GM18526 (cell line): ENCODE data around the gene JMJD1C.

Experiments used
- POLR2A ChIP-seq: IDR thresholded peaks from 3 replicates; pipeline ENCODE4 v1.6.1; 2011; ENCODE audit not compliant: insufficient read length; ENCODE audit errors: extremely low read depth

Gene JMJD1C

GRCh38 chr10:63205421-63205820 is 260.4 kb downstream of the JMJD1C start:
- TF ChIP-seq POLR2A: no peak

- no peak for TF ChIP-seq POLR2A
Observed at GRCh38 chr10:63204667-63205391, 260.9 kb downstream of the JMJD1C start.

DNA sequence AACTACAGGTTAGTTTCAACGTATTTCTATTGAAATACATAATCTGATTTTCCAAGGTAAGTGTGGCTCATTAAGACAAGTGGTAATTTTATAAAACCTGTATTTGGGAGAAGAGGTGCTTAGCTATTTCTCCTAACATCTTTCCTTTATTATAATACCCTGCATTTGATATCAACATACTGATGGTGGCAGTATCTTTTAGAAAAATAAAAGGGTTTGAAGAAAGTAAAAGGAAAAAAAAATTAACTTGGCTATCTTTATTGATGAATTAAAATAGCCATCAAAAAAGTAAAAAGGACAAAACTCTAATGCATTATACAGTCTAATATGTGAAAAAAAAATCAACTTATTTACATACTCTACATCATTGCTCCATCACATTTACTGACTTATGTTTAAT is 264.7 kb downstream of the JMJD1C start:
- TF ChIP-seq POLR2A: no peak

DNA sequence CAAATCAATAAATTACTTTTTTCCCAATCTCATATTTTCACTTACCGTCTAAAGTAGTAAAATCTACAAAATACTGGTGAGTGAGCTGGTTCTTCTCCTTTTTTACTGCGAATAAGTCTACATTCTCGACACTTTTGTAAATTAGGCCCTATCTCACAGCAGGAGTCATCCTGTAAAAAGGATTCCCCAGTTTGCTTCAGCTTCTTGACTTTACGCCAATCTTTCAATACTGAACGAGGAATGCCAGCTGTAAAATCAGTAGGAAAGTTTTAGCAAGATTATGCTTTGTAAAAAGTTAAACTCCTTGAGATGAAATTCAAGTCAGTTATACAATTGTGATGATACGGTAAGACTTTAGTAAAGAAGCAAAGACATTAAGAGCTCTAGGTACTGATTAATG is 265.3 kb downstream of the JMJD1C start:
- TF ChIP-seq POLR2A: no peak

GRCh38 chr10:63199716-63200115 is 266.1 kb downstream of the JMJD1C start:
- TF ChIP-seq POLR2A: no peak

DNA sequence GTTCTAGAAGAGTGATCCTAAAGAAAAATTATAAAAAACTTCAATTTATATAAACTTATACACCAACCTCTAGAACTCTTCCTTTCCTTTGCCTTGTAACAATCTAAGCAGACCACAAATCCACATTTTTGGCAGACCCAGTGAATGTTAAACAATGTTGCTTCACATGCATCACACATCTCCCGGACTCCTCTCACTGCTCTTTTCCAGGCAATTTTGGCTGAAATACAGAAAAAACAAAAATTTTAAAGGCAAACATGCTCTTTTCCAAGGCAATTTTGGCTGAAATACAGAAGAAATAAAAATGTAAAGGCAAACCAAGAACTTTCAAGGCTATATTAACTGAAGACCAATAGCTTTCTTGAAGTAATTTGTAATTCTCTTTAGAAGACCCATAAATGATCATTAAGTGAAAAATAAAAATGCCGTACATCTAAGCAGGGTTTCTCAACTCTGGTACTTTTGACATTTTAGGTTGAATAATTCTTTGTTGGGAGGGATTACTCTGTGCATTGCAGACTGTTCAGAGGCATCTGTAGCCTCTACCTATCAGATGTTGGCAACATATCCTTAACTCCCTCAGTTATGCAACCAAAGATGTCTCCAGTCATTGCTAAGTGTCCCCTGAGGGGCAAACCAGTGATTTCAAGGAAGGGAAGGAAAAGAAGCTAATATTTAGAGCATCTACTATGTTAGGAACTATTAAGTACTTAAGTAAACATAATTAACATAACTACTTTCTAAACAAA is 268.3 kb downstream of the JMJD1C start:
- no peak for TF ChIP-seq POLR2A

DNA sequence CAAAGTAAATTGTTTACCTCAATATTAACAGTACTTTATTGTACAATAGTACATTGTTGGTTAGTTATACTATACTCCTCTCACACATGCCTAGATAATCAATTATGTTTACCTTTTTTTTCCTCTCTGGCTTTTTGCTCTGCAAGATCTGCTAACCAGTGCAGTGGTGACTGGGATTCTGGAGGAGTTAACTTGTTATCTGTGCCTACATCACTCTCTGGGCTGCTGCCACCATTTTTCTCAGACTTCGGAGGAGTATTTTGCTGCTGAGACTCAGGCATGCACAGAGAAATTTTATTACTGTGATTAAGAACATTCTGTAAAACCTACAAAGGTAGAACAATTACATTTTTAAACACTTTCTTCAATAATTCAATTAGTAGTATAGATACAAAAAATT is 273.0 kb downstream of the JMJD1C start:
- TF ChIP-seq POLR2A: no peak

- TF ChIP-seq POLR2A: no peak
Observed at GRCh38 chr10:63175534-63175933, 290.2 kb downstream of the JMJD1C start.

GRCh38 chr10:63173468-63174232 is 292.1 kb downstream of the JMJD1C start:
- TF ChIP-seq POLR2A: no peak

GRCh38 chr10:63171926-63172325 is 293.9 kb downstream of the JMJD1C start:
- TF ChIP-seq POLR2A: no peak

DNA sequence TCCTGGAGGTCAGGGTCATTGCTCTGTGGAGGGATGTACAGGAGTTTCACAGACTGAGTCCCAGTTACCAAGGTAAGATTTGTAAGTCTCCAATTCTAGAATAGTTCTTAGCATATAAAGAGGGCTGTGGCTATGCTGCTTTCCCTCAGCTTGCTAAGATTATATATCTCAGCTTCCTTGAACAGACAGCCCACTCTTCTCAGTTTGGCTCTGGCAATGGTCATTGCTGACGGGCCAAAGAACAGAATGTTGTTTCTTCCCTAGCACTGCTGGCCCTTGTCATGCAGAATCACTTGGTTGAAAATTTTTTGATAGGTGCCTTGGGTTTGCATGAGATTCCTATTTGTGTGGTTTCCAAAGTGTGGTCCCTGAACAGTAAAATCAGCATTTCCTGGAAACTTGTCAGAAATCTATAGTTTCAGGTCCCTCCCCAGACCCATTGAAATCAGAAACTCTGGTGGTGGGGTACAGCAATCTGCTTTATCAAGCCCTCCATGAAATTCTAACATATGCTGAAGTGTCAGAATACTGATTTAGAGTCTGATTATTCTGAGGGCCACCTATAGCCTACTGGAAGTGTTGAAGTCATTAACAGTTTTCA is 294.4 kb downstream of the JMJD1C start:
- no peak for TF ChIP-seq POLR2A

DNA sequence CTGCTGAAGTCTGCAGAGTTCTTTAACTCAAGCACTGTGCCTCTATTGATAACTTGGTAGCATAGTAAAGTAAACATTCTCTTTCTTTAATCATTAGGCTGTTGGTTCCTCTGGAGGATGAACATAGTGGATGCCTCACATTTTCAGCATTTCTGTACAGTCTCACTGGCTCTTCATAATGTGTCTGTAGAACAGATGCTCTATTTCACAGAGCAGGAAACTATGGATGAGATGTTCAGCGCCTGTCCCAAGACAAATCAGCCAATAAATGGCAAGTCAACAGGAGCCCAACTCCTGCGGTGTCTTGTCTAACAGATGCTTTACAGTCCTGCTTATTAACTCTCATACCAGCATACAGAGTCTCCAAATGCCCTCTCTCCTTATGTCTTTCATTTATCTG is 296.2 kb downstream of the JMJD1C start:
- TF ChIP-seq POLR2A: no peak

DNA sequence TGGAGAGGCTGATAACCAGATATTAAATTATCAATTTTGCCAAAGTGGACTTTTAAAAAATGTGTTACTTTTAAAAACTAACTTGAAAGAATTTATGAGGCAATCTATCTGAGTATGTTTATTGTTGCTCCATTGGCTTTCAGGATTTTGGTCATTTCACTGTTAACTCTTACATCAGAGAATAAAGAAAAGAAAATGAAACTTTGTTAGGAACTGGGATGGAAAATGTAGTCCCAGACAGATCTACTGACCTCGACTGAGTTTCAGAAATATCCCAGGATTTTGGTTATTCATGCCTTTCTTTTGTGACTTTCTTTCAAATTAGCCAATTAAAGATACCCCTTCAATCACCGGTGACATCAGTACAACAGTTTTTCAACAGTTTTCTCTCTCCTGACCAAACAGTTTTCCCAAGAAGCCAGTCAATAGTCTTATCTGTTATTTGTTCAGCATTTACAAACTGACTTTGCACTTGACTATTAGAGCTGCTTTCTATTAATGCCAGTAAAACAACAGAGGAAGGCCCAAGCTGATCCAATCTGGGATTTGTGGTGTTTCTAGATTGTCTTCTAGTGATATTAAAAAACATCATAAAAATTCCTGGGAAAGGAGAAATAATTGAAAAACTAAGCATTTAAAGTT is 296.8 kb downstream of the JMJD1C start:
- TF ChIP-seq POLR2A: no peak

- no peak for TF ChIP-seq POLR2A
Observed at GRCh38 chr10:63166742-63167258, 299.0 kb downstream of the JMJD1C start.

GRCh38 chr10:63165249-63165648 is 300.5 kb downstream of the JMJD1C start:
- no peak for TF ChIP-seq POLR2A
